OCI-LY7 (cell line): ENCODE results near the gene FCER1G. TPM values are rescaled to one million over a fixed set of nuclear protein-coding genes. Genes with fewer than 3 reads are reported as not detected.
A peak's percentile ranks its signal among the peaks of the same experiment; 100 is the strongest.

Source experiments
- BruUV-seq: library from RNA; stranded (reverse); fragments of 400-500 nt; replicated peaks from 2 replicates; lab custom pipeline; 2021; lab: Mats Ljungman, UMichigan
- CTCF ChIA-PET: fragments of 300-600 bp; sonication (Branson Sonifier 250); formaldehyde crosslinking; loops from one replicate; lab custom pipeline; 2022; ENCODE audit warnings: antibody characterized with exemption; ENCODE audit not compliant: unreplicated experiment; lab: Charles Lee
- POLR2A ChIA-PET: fragments of 300-600 bp; sonication (Branson Sonifier 250); formaldehyde crosslinking; loops from one replicate; lab custom pipeline; 2022; ENCODE audit warnings: antibody characterized with exemption; lab: Charles Lee
- DNase-seq: peaks from one replicate; pipeline ENCODE4 v3.0.0-alpha.2; 2015; ENCODE audit warnings: low spot score
- H2AFZ ChIP-seq: fragments of 200-600 bp; sonication (generic), shearing (Covaris generic); 2 replicates; pipeline ENCODE4 v1.6.1; 2014; ENCODE audit warnings: mild to moderate bottlenecking, antibody characterized with exemption, low read length, moderate library complexity
- H3K27ac ChIP-seq: fragments of 200-600 bp; sonication (generic); 2 replicates; pipeline ENCODE4 v1.5.1; 2014; ENCODE audit warnings: mixed run types, low read depth, mild to moderate bottlenecking, moderate library complexity, low read length, inconsistent platforms; ENCODE audit not compliant: poor library complexity, severe bottlenecking
- H3K36me3 ChIP-seq: fragments of 200-600 bp; sonication (generic); 2 replicates; pipeline ENCODE4 v1.6.1; 2014; ENCODE audit warnings: mild to moderate bottlenecking, antibody characterized with exemption, low read length, moderate library complexity, mixed read lengths; ENCODE audit not compliant: insufficient read depth
- H3K4me1 ChIP-seq: fragments of 200-600 bp; sonication (generic); 2 replicates; pipeline ENCODE4 v1.5.1; 2014; ENCODE audit warnings: mild to moderate bottlenecking, low read length; ENCODE audit not compliant: insufficient read depth, poor library complexity, severe bottlenecking
- H3K4me2 ChIP-seq: fragments of 200-600 bp; sonication (generic); 2 replicates; pipeline ENCODE4 v1.6.1; 2014; ENCODE audit warnings: mild to moderate bottlenecking, low read length
- H3K4me3 ChIP-seq: fragments of 200-600 bp; sonication (generic); 2 replicates; pipeline ENCODE4 v1.5.1; 2014; ENCODE audit warnings: mild to moderate bottlenecking, low read depth, low read length; ENCODE audit not compliant: poor library complexity, severe bottlenecking
- H3K79me2 ChIP-seq: fragments of 200-600 bp; sonication (generic); 2 replicates; pipeline ENCODE4 v1.6.1; 2016; ENCODE audit warnings: low read depth, mild to moderate bottlenecking, low read length, moderate library complexity, mixed read lengths; ENCODE audit not compliant: insufficient read depth
- H3K9me2 ChIP-seq: fragments of 200-600 bp; sonication (generic); 2 replicates; pipeline ENCODE4 v1.6.1; 2016; ENCODE audit warnings: mild to moderate bottlenecking, low read length, mixed read lengths; ENCODE audit not compliant: insufficient read depth
- H3K9me3 ChIP-seq: fragments of 200-600 bp; sonication (generic); 2 replicates; pipeline ENCODE4 v1.6.1; 2014; ENCODE audit warnings: mild to moderate bottlenecking, mixed run types, low read length, mixed read lengths
- H4K20me1 ChIP-seq: fragments of 200-600 bp; sonication (generic); 2 replicates; pipeline ENCODE4 v1.6.1; 2014; ENCODE audit warnings: mild to moderate bottlenecking, antibody characterized with exemption, low read length, moderate library complexity, mixed read lengths; ENCODE audit not compliant: insufficient read depth
- CTCF ChIP-seq: fragments of 200-600 bp; sonication (generic); conservative IDR thresholded peaks from 2 replicates; pipeline ENCODE4 v1.5.1; 2014; ENCODE audit warnings: mild to moderate bottlenecking, antibody characterized with exemption, low read length, moderate library complexity, mixed read lengths
- EZH2phosphoT487 ChIP-seq: fragments of 200-600 bp; sonication (generic); IDR thresholded peaks from 2 replicates; pipeline ENCODE4 v1.6.1; 2018; ENCODE audit warnings: low read depth, borderline replicate concordance, mild to moderate bottlenecking, mixed run types, antibody characterized with exemption, low read length, moderate library complexity, mixed read lengths
- intact Hi-C: fragments of 100-400 bp; cut with micrococcal nuclease; formaldehyde crosslinking; loops from one replicate; pipeline ENCODE4 v1.10.0; 2022; ENCODE audit not compliant: unreplicated experiment
- total RNA-seq, 2 experiments: library from RNA; depleted of rRNA in 1 of 2; stranded (reverse); fragments of >200 nt in 1 of 2; shearing (Covaris generic) in 1 of 2; gene quantifications; 2 replicates each; pipeline ENCODE4 v1.2.3, GENCODE V29; 2014 to 2022

FCER1G gene
- total RNA-seq, 2 experiments from 2014 or later = 0.88 to 3.2 TPM

- ChIA-PET CTCF (interaction anchor here (0.6 kb wide), 1 partner anchor 112 kb away, joined by 3 read pairs; no protein-coding TSS in a partner anchor), POLR2A (interaction anchor here (0.5 to 0.7 kb wide), 2 partner anchors 9 to 42 kb away, joined by 3 read pairs; no protein-coding TSS in a partner anchor)
- Histone ChIP-seq H3K4me3 (peak overlapping the region; percentile 39), H3K4me1 (peaks cover 18% of the 10 kb centered on the region), H3K27ac (no peak overlapping the region), H3K79me2 (no peaks in the 10 kb centered on the region), H3K9me2 (no peaks in the 10 kb centered on the region), H3K9me3 (no peaks in the 10 kb centered on the region), H4K20me1 (no peaks in the 10 kb centered on the region), H3K36me3 (no peaks in the 10 kb centered on the region), H3K4me2 (peak overlapping the region; percentile 62), H2AFZ (peak overlapping the region; percentile 72)
- DNase-seq = peak; percentile 61
- no peak for TF ChIP-seq CTCF
- TF ChIP-seq EZH2phosphoT487 = no peak
- no TSS peak for BruUV-seq
- intact Hi-C loops = no loop called here
Measured at GRCh38 chr1:161261261-161262235, 46.5 kb downstream of the FCER1G start.

GRCh38 chr1:161265305-161265704 is 50.2 kb downstream of the FCER1G start:
- POLR2A ChIA-PET = no interaction called here
- intact Hi-C loops = no loop called here
- CTCF ChIA-PET = no interaction called here
- Histone ChIP-seq H4K20me1 (no peaks in the 10 kb centered on the region), H3K27ac (no peak overlapping the region), H3K4me1 (peaks cover 16% of the 10 kb centered on the region), H3K9me3 (no peaks in the 10 kb centered on the region), H3K36me3 (no peaks in the 10 kb centered on the region), H3K9me2 (no peaks in the 10 kb centered on the region), H3K4me3 (no peak overlapping the region), H3K79me2 (no peaks in the 10 kb centered on the region), H3K4me2 (no peak overlapping the region), H2AFZ (no peak overlapping the region)
- DNase-seq = no peak
- BruUV-seq = no TSS peak
- TF ChIP-seq CTCF (no peak), EZH2phosphoT487 (no peak)

DNA sequence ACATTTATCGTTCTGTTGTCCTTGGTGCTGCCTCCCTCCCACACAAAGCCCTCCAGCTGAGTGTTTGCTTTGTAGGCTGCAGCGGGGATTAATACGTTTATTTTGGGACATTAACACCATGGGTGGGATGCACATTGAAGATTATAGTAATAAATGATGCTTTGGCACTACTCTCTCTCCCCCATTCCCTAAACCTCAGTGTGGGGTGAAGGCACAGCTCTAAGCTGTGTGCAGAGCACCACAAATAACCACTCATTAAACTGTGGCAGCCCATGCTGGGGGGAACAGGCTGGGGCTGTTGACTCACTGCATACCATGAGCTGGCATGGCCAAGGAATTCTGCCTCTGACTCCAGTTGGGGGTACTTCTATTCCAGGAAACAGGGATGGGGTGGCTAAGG is 51.1 kb downstream of the FCER1G start:
- DNase-seq = no peak
- no peak overlapping the region for H2AFZ ChIP-seq
- no peak overlapping the region for H3K4me2 ChIP-seq
- H3K4me3 ChIP-seq = no peak overlapping the region
- BruUV-seq = no TSS peak
- H3K4me1 ChIP-seq = peaks cover 7% of the 10 kb centered on the region
- H3K9me3 ChIP-seq = no peaks in the 10 kb centered on the region
- ChIA-PET POLR2A (no interaction called here), CTCF (no interaction called here)
- H4K20me1 ChIP-seq = no peaks in the 10 kb centered on the region
- TF ChIP-seq CTCF = no peak
- TF ChIP-seq EZH2phosphoT487 = no peak
- H3K36me3 ChIP-seq = no peaks in the 10 kb centered on the region
- H3K9me2 ChIP-seq = no peaks in the 10 kb centered on the region
- H3K27ac ChIP-seq = no peak overlapping the region
- intact Hi-C loops = no loop called here
- no peaks in the 10 kb centered on the region for H3K79me2 ChIP-seq
